HUES64 (cell line): ENCODE data around the gene EIF4ENIF1. TPM values are rescaled to one million over a fixed set of nuclear protein-coding genes. Genes with fewer than 3 reads are reported as not detected.
"Not testable (repeated sequence)": the region's sequence is repeated elsewhere in the genome, so short reads cannot be mapped to it uniquely, and the experiment has no call there.

Source experiments
- H3K27ac ChIP-seq: 2 replicates; pipeline ENCODE4 v1.7.0; 2013; ENCODE audit warnings: low read depth, low read length, inconsistent platforms
- H3K27me3 ChIP-seq: 2 replicates; pipeline ENCODE4 v1.6.1; 2013; ENCODE audit warnings: mild to moderate bottlenecking, low read length; ENCODE audit not compliant: insufficient read depth
- H3K36me3 ChIP-seq: 2 replicates; pipeline ENCODE4 v1.6.1; 2013; ENCODE audit warnings: mild to moderate bottlenecking, low read length; ENCODE audit not compliant: insufficient read depth
- H3K4me1 ChIP-seq: 2 replicates; pipeline ENCODE4 v1.6.1; 2013; ENCODE audit warnings: mild to moderate bottlenecking, low read length, moderate library complexity; ENCODE audit not compliant: insufficient read depth
- H3K4me3 ChIP-seq: 2 replicates; pipeline ENCODE4 v1.5.1; 2013; ENCODE audit warnings: mild to moderate bottlenecking, low read length, moderate library complexity
- H3K9ac ChIP-seq: 2 replicates; pipeline ENCODE4 v1.6.1; 2013; ENCODE audit warnings: mild to moderate bottlenecking, low read depth, low read length
- H3K9me3 ChIP-seq: 2 replicates; pipeline ENCODE4 v1.6.1; 2013; ENCODE audit warnings: low read depth, low read length; ENCODE audit not compliant: insufficient read depth
- WGBS: fragments of 150-250, 120-280 bp; methylation state at CpG from one replicate; pipeline ENCODE4 v1.1.7; 2013; ENCODE audit warnings: missing lambda C conversion rate; 5-methylcytosine and 5-hydroxymethylcytosine counted together
- polyA plus RNA-seq, 2 experiments: library from polyadenylated mRNA; stranded (reverse); fragments of 50-300 nt; gene quantifications; one replicate each; pipeline ENCODE4 v1.2.3, GENCODE V29; 2013

The EIF4ENIF1 gene
- polyA plus RNA-seq (2013, experiment 1 of 2) = 18.9 TPM
- 19.4 TPM for polyA plus RNA-seq (2013, experiment 2 of 2)

- Histone ChIP-seq H3K4me3 (peak within 1 kb of the TSS; percentile 84), H3K9ac (peak within 1 kb of the TSS; percentile 84), H3K27me3 (no peaks in the 10 kb centered on the region), H3K36me3 (peaks cover 22% of the 10 kb centered on the region), H3K9me3 (no peaks in the 10 kb centered on the region), H3K4me1 (peaks cover 15% of the 10 kb centered on the region), H3K27ac (peak within 1 kb of the TSS; percentile 72; the same call in 1 of the 2 replicates)
- WGBS = under 1% methylated on average over 100 of the region's 100 CpGs
Measured at GRCh38 chr22:31489632-31490495, at the start of gene EIF4ENIF1. Gene EIF4ENIF1 (minus strand): TSS chr22:31489842. CDS start chr22:31488718, 1,124 bp downstream.

GRCh38 chr22:31538815-31539214 is 49.2 kb upstream of the EIF4ENIF1 start:
- no peak overlapping the region for H3K4me3 ChIP-seq
- H3K27me3 ChIP-seq = no peaks in the 10 kb centered on the region
- no peak overlapping the region for H3K9ac ChIP-seq
- no peaks in the 10 kb centered on the region for H3K4me1 ChIP-seq
- H3K9me3 ChIP-seq = no peaks in the 10 kb centered on the region
- WGBS = 94% methylated on average over 5 of the region's 5 CpGs
- H3K36me3 ChIP-seq = no peaks in the 10 kb centered on the region
- no peak overlapping the region for H3K27ac ChIP-seq

GRCh38 chr22:31537019-31537535 is 47.4 kb upstream of the EIF4ENIF1 start:
- Histone ChIP-seq H3K4me1 (no peaks in the 10 kb centered on the region), H3K9me3 (no peaks in the 10 kb centered on the region), H3K4me3 (no peak overlapping the region), H3K9ac (0 out of 2 replicates have a peak overlapping the region, but pooled peaks have one; percentile 3), H3K27me3 (no peaks in the 10 kb centered on the region), H3K36me3 (no peaks in the 10 kb centered on the region), H3K27ac (no peak overlapping the region)
- WGBS = 91% methylated on average over 8 of the region's 8 CpGs

GRCh38 chr22:31533374-31533773 is 43.7 kb upstream of the EIF4ENIF1 start:
- Histone ChIP-seq H3K4me3 (no peak overlapping the region), H3K36me3 (peaks cover 7% of the 10 kb centered on the region; the same call in 1 of the 2 replicates), H3K27ac (no peak overlapping the region), H3K9me3 (no peaks in the 10 kb centered on the region), H3K9ac (no peak overlapping the region), H3K27me3 (no peaks in the 10 kb centered on the region), H3K4me1 (no peaks in the 10 kb centered on the region)
- WGBS = 88% methylated on average over 5 of the region's 5 CpGs

- H3K27ac ChIP-seq = no peak overlapping the region
- peaks cover 7% of the 10 kb centered on the region; the same call in 1 of the 2 replicates for H3K36me3 ChIP-seq
- H3K9ac ChIP-seq = no peak overlapping the region
- 93% methylated on average over 1 of the region's 1 CpG for WGBS
- H3K4me1 ChIP-seq = no peaks in the 10 kb centered on the region
- H3K27me3 ChIP-seq = no peaks in the 10 kb centered on the region
- H3K9me3 ChIP-seq = no peaks in the 10 kb centered on the region
- no peak overlapping the region for H3K4me3 ChIP-seq
Measured at GRCh38 chr22:31532060-31532459, 42.4 kb upstream of the EIF4ENIF1 start.

- H3K4me3 ChIP-seq = no peak overlapping the region
- H3K9ac ChIP-seq = no peak overlapping the region
- H3K27ac ChIP-seq = no peak overlapping the region
- no peaks in the 10 kb centered on the region for H3K27me3 ChIP-seq
- no peaks in the 10 kb centered on the region for H3K9me3 ChIP-seq
- whole genome bisulfite sequencing = 89% methylated on average over 3 of the region's 3 CpGs
- no peaks in the 10 kb centered on the region for H3K4me1 ChIP-seq
- peaks cover 7% of the 10 kb centered on the region; the same call in 1 of the 2 replicates for H3K36me3 ChIP-seq
Measured at GRCh38 chr22:31530823-31531195, 41.2 kb upstream of the EIF4ENIF1 start.

- 89% methylated on average over 6 of the region's 7 CpGs for WGBS
- Histone ChIP-seq H3K36me3 (peaks cover 7% of the 10 kb centered on the region; the same call in 1 of the 2 replicates), H3K9me3 (no peaks in the 10 kb centered on the region), H3K4me1 (no peaks in the 10 kb centered on the region), H3K4me3 (no peak overlapping the region), H3K9ac (no peak overlapping the region), H3K27me3 (no peaks in the 10 kb centered on the region), H3K27ac (no peak overlapping the region)
Measured at GRCh38 chr22:31526270-31526669, 36.6 kb upstream of the EIF4ENIF1 start.

- 97% methylated on average over 5 of the region's 5 CpGs for WGBS
- H3K4me3 ChIP-seq, H3K36me3 ChIP-seq, H3K27me3 ChIP-seq, H3K27ac ChIP-seq, H3K4me1 ChIP-seq, H3K9me3 ChIP-seq, H3K9ac ChIP-seq: not testable (repeated sequence)
Measured at GRCh38 chr22:31524132-31524531, 34.5 kb upstream of the EIF4ENIF1 start.

GRCh38 chr22:31520051-31520450 is 30.4 kb upstream of the EIF4ENIF1 start:
- WGBS = 94% methylated on average over 3 of the region's 4 CpGs
- no peaks in the 10 kb centered on the region for H3K36me3 ChIP-seq
- peaks cover 5% of the 10 kb centered on the region; the same call in 1 of the 2 replicates for H3K4me1 ChIP-seq
- no peaks in the 10 kb centered on the region for H3K27me3 ChIP-seq
- H3K9ac ChIP-seq = no peak overlapping the region
- no peaks in the 10 kb centered on the region for H3K9me3 ChIP-seq
- H3K27ac ChIP-seq = no peak overlapping the region
- no peak overlapping the region for H3K4me3 ChIP-seq

GRCh38 chr22:31509061-31509762 is 19.6 kb upstream of the EIF4ENIF1 start:
- WGBS = 93% methylated on average over 6 of the region's 6 CpGs
- Histone ChIP-seq H3K4me3 (no peak overlapping the region), H3K9me3 (no peaks in the 10 kb centered on the region), H3K9ac (no peak overlapping the region), H3K36me3 (peaks cover 13% of the 10 kb centered on the region; the same call in 1 of the 2 replicates), H3K27ac (no peak overlapping the region), H3K27me3 (no peaks in the 10 kb centered on the region), H3K4me1 (no peaks in the 10 kb centered on the region)

- Histone ChIP-seq H3K27me3 (no peaks in the 10 kb centered on the region), H3K4me3 (no peak overlapping the region), H3K9ac (no peak overlapping the region), H3K9me3 (no peaks in the 10 kb centered on the region), H3K4me1 (no peaks in the 10 kb centered on the region), H3K36me3 (peaks cover 13% of the 10 kb centered on the region; the same call in 1 of the 2 replicates), H3K27ac (no peak overlapping the region)
- 94% methylated on average over 3 of the region's 4 CpGs for WGBS
Measured at GRCh38 chr22:31508536-31508935, 18.9 kb upstream of the EIF4ENIF1 start.
